HEK293T (cell line): ENCODE data around the gene MACROD2.
A peak's percentile ranks its signal among the peaks of the same experiment; 100 is the strongest.

Source experiments
- CTCF ChIA-PET: fragments of 350-600 bp; formaldehyde crosslinking; extraction: SDS; loops from one replicate; lab custom pipeline; 2021; ENCODE audit warnings: antibody characterized with exemption, inconsistent platforms; lab: Yijun Ruan, JAX
- POLR2A ChIA-PET: fragments of 350-600 bp; formaldehyde crosslinking; extraction: SDS; loops from one replicate; lab custom pipeline; 2020; ENCODE audit warnings: antibody characterized with exemption, inconsistent platforms; lab: Yijun Ruan, JAX
- DNase-seq: peaks from one replicate; pipeline ENCODE4 v3.0.0; 2012; ENCODE audit warnings: mixed read lengths; ENCODE audit errors: extremely low spot score
- ARNT ChIP-seq: fragments of 450-650 bp; IDR thresholded peaks from 2 replicates; pipeline ENCODE4 v1.6.1; 2017; ENCODE audit warnings: mild to moderate bottlenecking
- BHLHE40 ChIP-seq: fragments of 450-650 bp; IDR thresholded peaks from 2 replicates; pipeline ENCODE4 v1.6.1; 2016; ENCODE audit warnings: mild to moderate bottlenecking, moderate library complexity, borderline replicate concordance
- CTBP1 ChIP-seq: fragments of 450-650 bp; IDR thresholded peaks from 2 replicates; pipeline ENCODE4 v1.6.1; 2016; ENCODE audit warnings: borderline replicate concordance
- ELF4 ChIP-seq: fragments of 450-650 bp; IDR thresholded peaks from 2 replicates; pipeline ENCODE4 v1.6.1; 2017; ENCODE audit warnings: antibody characterized with exemption
- FOXA1 ChIP-seq: fragments of 450-650 bp; IDR thresholded peaks from 2 replicates; pipeline ENCODE4 v1.6.1; 2016; ENCODE audit warnings: mild to moderate bottlenecking
- FOXK2 ChIP-seq: fragments of 450-650 bp; IDR thresholded peaks from 2 replicates; pipeline ENCODE4 v1.6.1; 2016; ENCODE audit warnings: mild to moderate bottlenecking
- FOXM1 ChIP-seq: fragments of 450-650 bp; IDR thresholded peaks from 2 replicates; pipeline ENCODE4 v1.6.1; 2017; ENCODE audit warnings: mild to moderate bottlenecking, borderline replicate concordance
- HDGF ChIP-seq: fragments of 450-650 bp; IDR thresholded peaks from 2 replicates; pipeline ENCODE4 v1.6.1; 2017; ENCODE audit warnings: antibody characterized with exemption, borderline replicate concordance
- L3MBTL2 ChIP-seq: fragments of 450-650 bp; conservative IDR thresholded peaks from 2 replicates; pipeline ENCODE4 v1.6.1; 2016; ENCODE audit warnings: mild to moderate bottlenecking
- LEF1 ChIP-seq: fragments of 450-650 bp; IDR thresholded peaks from 2 replicates; pipeline ENCODE4 v1.6.1; 2017; ENCODE audit warnings: mild to moderate bottlenecking, borderline replicate concordance
- NFRKB ChIP-seq: fragments of 450-650 bp; IDR thresholded peaks from 2 replicates; pipeline ENCODE4 v1.6.1; 2016; ENCODE audit warnings: mild to moderate bottlenecking, moderate library complexity
- PKNOX1 ChIP-seq: fragments of 450-650 bp; IDR thresholded peaks from 2 replicates; pipeline ENCODE4 v1.6.1; 2016
- SP1 ChIP-seq: fragments of 450-650 bp; IDR thresholded peaks from 2 replicates; pipeline ENCODE4 v1.6.1; 2017
- SUZ12 ChIP-seq: fragments of 450-650 bp; IDR thresholded peaks from 2 replicates; pipeline ENCODE4 v1.6.1; 2016; ENCODE audit warnings: mild to moderate bottlenecking
- TARDBP ChIP-seq: fragments of 450-650 bp; IDR thresholded peaks from 2 replicates; pipeline ENCODE4 v1.6.1; 2016
- ZNF384 ChIP-seq: fragments of 450-650 bp; IDR thresholded peaks from 2 replicates; pipeline ENCODE4 v1.6.1; 2016

Gene MACROD2

GRCh38 chr20:15638816-15639215 is 1643.5 kb downstream of the MACROD2 start:
- ChIA-PET POLR2A (no interaction called here), CTCF (no interaction called here)
- TF ChIP-seq ARNT (no peak), SP1 (no peak), ELF4 (no peak), FOXK2 (no peak), ZNF384 (no peak), NFRKB (no peak), FOXA1 (no peak), LEF1 (no peak), L3MBTL2 (no peak), HDGF (no peak), BHLHE40 (no peak), SUZ12 (no peak), TARDBP (no peak), CTBP1 (no peak), PKNOX1 (no peak), FOXM1 (no peak)
- no peak for DNase-seq

GRCh38 chr20:15639839-15640238 is 1644.5 kb downstream of the MACROD2 start:
- CTCF ChIA-PET: no interaction called here
- POLR2A ChIA-PET: no interaction called here
- DNase-seq: no peak
- TF ChIP-seq ARNT: no peak
- no peak for TF ChIP-seq PKNOX1
- TF ChIP-seq TARDBP: no peak
- no peak for TF ChIP-seq NFRKB
- TF ChIP-seq CTBP1: no peak
- TF ChIP-seq ELF4: no peak
- TF ChIP-seq HDGF: no peak
- TF ChIP-seq SP1: no peak
- TF ChIP-seq BHLHE40: no peak
- no peak for TF ChIP-seq FOXM1
- TF ChIP-seq L3MBTL2: no peak
- no peak for TF ChIP-seq FOXK2
- no peak for TF ChIP-seq SUZ12
- TF ChIP-seq FOXA1: no peak
- no peak for TF ChIP-seq ZNF384
- no peak for TF ChIP-seq LEF1

GRCh38 chr20:15642109-15642508 is 1646.8 kb downstream of the MACROD2 start:
- POLR2A ChIA-PET: no interaction called here
- no peak for DNase-seq
- CTCF ChIA-PET: no interaction called here
- TF ChIP-seq SUZ12: no peak
- no peak for TF ChIP-seq ZNF384
- no peak for TF ChIP-seq SP1
- no peak for TF ChIP-seq LEF1

GRCh38 chr20:15642676-15643075 is 1647.4 kb downstream of the MACROD2 start:
- POLR2A ChIA-PET: interaction anchor here (0.6 kb wide), 1 partner anchor 292 kb away, joined by 3 read pairs; no protein-coding TSS in a partner anchor
- DNase-seq: no peak
- TF ChIP-seq ARNT (no peak), CTBP1 (no peak), NFRKB (no peak), SUZ12 (no peak), FOXM1 (no peak), PKNOX1 (no peak), ZNF384 (no peak)
- CTCF ChIA-PET: no interaction called here

DNA sequence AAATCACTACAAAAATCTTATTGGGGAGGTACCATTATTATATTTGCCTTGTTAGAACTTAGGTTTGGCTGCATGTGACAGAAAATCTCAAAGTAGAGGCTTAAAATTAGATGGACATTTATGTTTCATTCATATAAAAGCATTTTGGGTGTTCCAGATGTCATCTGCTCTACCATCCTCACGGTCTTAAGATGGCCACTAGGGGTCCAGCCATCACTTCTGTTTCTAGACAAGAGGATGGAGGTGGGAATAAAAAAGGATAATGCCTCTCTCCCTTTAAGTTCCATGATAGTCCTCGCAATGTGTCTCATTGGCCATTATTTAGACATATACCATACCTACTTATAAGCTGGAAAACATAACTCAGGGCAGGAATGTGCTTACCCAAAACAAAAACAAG is 1648.4 kb downstream of the MACROD2 start:
- ChIA-PET POLR2A (no interaction called here), CTCF (interaction anchor here (0.9 kb wide), 1 partner anchor 32 kb away, joined by 3 read pairs; no protein-coding TSS in a partner anchor)
- peak; percentile 14 for DNase-seq
- TF ChIP-seq NFRKB (no peak), LEF1 (no peak), FOXM1 (no peak), SP1 (no peak), ARNT (no peak), FOXK2 (no peak), FOXA1 (no peak), BHLHE40 (no peak), SUZ12 (no peak), CTBP1 (no peak), PKNOX1 (no peak), ELF4 (no peak), L3MBTL2 (no peak), HDGF (no peak), TARDBP (no peak), ZNF384 (no peak)

GRCh38 chr20:15645816-15646215 is 1650.5 kb downstream of the MACROD2 start:
- CTCF ChIA-PET: no interaction called here
- POLR2A ChIA-PET: no interaction called here
- no peak for TF ChIP-seq NFRKB
- TF ChIP-seq FOXK2: no peak
- TF ChIP-seq HDGF: no peak
- no peak for TF ChIP-seq L3MBTL2
- TF ChIP-seq ZNF384: no peak
- TF ChIP-seq ELF4: no peak
- no peak for TF ChIP-seq ARNT
- TF ChIP-seq SUZ12: no peak
- no peak for TF ChIP-seq SP1
- TF ChIP-seq FOXA1: no peak
- no peak for TF ChIP-seq PKNOX1
- TF ChIP-seq BHLHE40: no peak
- DNase-seq: no peak
